Adipose tissue (tissue), 3 donors: Measurements from ENCODE around the gene PTTG1. TPM values are rescaled to one million over a fixed set of nuclear protein-coding genes. Genes with fewer than 3 reads are reported as not detected.

Source experiments
- H3K27ac ChIP-seq: one replicate; pipeline ENCODE4 v1.5.1; 2013; ENCODE audit warnings: low read depth, low read length
- WGBS, 3 donors: extraction: QIAGEN DNeasy Blood & Tissue Kit; methylation state at CpG; one replicate each; pipeline ENCODE4 v1.1.7; 2013; 5-methylcytosine and 5-hydroxymethylcytosine counted together
- polyA plus RNA-seq, 3 donors: library from polyadenylated mRNA; stranded (reverse); fragments of 200-250 nt; gene quantifications; one replicate each; pipeline ENCODE4 v1.2.3, GENCODE V29; 2013
- donor health status: healthy with polysubstance abuse.
- donor health status: Bipolar disorder and iron deficiency.
- donor health status: healthy.

Gene PTTG1
- polyA plus RNA-seq = 10 to 100 TPM in 1 of 3 donors, 1 to 10 TPM in 2; 1.6 to 10.7 (median 3.0) TPM

DNA sequence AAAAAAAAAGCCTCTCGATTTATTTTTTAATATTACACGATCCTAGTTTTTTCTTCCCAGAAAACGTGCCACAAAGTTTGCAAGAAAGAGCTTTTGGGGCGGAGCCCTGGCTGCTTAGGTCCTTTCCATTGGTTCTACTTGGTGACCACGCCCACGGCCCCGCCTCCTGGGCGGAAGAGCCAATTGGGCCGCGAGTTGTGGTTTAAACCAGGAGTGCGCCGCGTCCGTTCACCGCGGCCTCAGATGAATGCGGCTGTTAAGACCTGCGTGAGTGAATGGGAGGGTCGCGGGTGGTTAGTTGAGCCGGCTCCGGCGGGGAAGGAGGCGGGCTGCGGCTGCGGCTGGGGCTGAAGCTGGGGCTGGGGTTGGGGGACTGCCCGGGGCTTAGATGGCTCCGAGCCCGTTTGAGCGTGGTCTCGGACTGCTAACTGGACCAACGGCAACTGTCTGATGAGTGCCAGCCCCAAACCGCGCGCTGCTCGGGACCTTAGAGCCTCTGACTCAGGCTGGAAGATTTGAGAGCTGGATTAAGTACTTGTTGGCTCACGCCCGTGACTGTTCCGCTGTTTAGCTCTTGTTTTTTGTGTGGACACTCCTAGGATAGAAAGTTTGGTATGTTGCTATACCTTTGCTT, at the start of gene PTTG1:
TSS of gene PTTG1 (plus strand) at position 231 of the 634 bp plus-strand sequence. CDS start 458 bp downstream, outside the sequence.
- H3K27ac ChIP-seq = no peak within 1 kb of the TSS
- 1% methylated on average over 39 of the region's 39 CpGs for WGBS, 3 donors

- no peak overlapping the region for H3K27ac ChIP-seq
These were observed 46.5 kb upstream of the PTTG1 start for GRCh38 chr5:160375166-160375565.

GRCh38 chr5:160375701-160376100, 46.0 kb upstream of the PTTG1 start:
- 60 to 74% (median 73%) methylated on average over 2 of the region's 2 CpGs for WGBS, 3 donors
- no peak overlapping the region for H3K27ac ChIP-seq

- no peak overlapping the region for H3K27ac ChIP-seq
These were observed 45.2 kb upstream of the PTTG1 start for GRCh38 chr5:160376416-160376815.

DNA sequence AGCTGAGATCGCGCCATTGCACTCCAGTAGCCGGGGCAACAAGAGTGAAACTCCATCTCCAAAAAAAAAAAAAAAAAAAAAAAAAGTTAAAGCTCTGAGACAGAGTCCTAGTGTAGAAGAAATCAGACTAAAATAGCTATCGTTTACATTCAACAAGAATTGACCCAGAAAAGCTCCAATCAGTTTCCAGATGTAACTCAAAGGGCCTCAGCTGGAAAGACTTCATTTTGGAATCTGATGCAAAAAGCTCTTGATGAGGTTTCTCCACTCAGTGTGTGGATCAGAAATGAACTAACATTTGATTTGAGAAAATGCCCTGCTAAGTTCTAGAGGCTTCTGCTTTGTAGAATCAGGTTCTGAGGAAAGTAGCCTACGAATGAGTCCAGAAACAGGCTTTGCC, 44.0 kb upstream of the PTTG1 start:
- no peak overlapping the region for H3K27ac ChIP-seq
- 87 to 93% (median 88%) methylated on average over 5 of the region's 5 CpGs for WGBS, 3 donors

DNA sequence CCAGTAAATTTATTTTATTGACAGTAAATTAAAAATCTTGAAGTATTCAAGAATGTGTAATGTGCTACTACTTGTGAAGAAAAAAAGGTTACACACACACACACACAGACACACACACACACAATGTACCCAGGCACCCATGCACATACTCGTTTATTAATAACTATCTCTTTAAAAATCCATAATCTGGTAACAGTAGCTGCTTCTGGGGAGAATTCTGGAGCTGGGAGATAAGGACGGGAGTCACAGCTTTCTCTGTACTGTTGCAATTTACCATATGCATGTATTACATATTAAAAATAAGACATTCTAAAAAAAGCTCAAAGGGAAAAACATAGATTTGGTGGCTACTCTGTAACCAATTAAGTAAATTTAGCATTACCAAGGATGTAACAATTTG, 43.3 kb upstream of the PTTG1 start:
- no peak overlapping the region for H3K27ac ChIP-seq
- 44 to 77% (median 77%) methylated on average over 2 of the region's 2 CpGs for WGBS, 3 donors

DNA sequence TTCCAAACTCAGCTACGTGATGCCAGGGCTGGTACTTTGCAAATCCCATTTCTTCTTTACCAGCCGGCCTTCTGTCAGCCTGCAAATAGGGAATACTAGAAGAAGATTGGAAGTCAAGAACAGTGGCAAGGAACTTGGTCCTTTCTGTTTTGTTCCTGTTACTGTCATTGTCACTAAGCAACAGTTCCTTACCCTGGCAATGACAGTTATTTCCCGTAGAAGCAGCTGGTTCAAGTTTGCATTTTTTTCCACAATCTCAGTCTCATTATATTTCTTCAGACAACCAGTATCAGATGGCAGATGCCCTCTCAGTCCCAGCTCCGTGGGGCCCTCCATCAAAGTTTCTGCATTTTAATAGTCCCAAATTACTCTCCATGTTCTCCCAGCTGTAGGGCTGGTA, 42.1 kb upstream of the PTTG1 start:
- 39 to 57% (median 45%) methylated on average over 4 of the region's 4 CpGs for WGBS, 3 donors
- no peak overlapping the region for H3K27ac ChIP-seq

GRCh38 chr5:160380041-160380440, 41.6 kb upstream of the PTTG1 start:
- no peak overlapping the region for H3K27ac ChIP-seq
- 69 to 82% (median 82%) methylated on average over 2 of the region's 2 CpGs for WGBS, 3 donors

DNA sequence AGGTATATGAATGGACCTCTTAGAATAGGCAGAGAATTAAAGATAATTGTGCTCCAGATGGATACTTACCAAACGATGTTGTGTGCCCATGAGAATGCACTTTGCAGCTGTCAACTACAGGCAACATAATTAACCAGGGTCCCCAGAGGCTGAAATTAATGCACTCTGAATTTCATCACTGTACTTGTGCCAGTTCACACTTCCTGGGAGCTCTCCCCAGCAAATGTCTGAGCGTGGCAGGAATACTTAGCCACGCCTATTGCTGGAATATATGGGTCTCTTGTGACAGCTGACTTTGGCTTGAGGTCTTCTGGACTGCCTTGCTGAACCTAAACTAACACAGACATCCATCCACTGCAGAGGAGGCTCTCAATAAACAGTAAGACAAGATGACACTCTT, 39.3 kb upstream of the PTTG1 start:
- 49 to 68% (median 67%) methylated on average over 3 of the region's 3 CpGs for WGBS, 3 donors

GRCh38 chr5:160384681-160385080, 37.0 kb upstream of the PTTG1 start:
- 89 to 100% (median 97%) methylated on average over 1 of the region's 1 CpG for WGBS, 3 donors
- H3K27ac ChIP-seq = no peak overlapping the region

More for the DNA sequence above, 39.3 kb upstream of the PTTG1 start:
- no peak overlapping the region for H3K27ac ChIP-seq

GRCh38 chr5:160385496-160385895, 36.2 kb upstream of the PTTG1 start:
- H3K27ac ChIP-seq = no peak overlapping the region

DNA sequence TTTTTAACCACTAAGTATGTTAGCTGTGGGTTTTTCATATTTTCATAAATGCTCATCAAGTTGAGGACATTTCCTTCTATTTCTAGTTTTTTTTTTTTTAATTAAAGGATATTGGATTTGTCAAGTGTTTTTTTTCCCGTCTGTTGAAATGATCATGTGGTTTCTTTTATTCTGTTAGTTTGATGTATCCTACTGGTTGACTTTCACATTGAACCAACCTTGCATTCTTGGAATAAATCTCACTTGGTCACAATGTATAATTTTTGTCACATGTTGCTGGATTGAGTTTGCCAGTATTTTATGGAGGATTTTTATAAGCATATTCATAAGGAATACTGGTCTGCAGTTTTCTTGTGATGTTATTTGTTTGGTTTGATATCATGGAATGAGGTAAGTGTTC, 34.2 kb upstream of the PTTG1 start:
- WGBS, 3 donors = 96 to 97% (median 97%) methylated on average over 1 of the region's 1 CpG
- H3K27ac ChIP-seq = no peak overlapping the region

GRCh38 chr5:160390787-160391696, 30.6 kb upstream of the PTTG1 start:
- H3K27ac ChIP-seq = no peak overlapping the region
- 71 to 73% (median 73%) methylated on average over 8 of the region's 8 CpGs for WGBS, 3 donors

- H3K27ac ChIP-seq = no peak overlapping the region
- 88 to 92% (median 92%) methylated on average over 7 of the region's 7 CpGs for WGBS, 3 donors
These were observed 26.5 kb upstream of the PTTG1 start for GRCh38 chr5:160395111-160395510.

DNA sequence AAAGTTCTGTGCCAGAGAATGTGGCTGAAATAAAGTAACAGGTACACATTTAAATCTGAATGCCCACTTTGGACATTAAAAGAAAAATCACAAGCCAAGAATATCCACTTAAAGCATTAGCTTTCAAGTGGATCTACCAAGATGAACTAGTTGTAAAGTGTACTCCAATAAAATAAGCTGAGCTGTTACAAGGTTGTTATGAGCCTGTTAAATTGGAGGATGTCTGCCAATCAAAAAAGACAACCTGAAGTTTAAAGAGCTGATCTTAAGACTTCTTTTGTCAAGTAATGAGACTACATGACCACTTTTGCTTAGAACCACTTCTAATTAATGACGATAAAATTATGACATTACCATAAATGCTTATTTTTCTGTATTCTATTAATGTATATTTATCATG, 24.2 kb upstream of the PTTG1 start:
- 94 to 97% (median 95%) methylated on average over 1 of the region's 1 CpG for WGBS, 3 donors

DNA sequence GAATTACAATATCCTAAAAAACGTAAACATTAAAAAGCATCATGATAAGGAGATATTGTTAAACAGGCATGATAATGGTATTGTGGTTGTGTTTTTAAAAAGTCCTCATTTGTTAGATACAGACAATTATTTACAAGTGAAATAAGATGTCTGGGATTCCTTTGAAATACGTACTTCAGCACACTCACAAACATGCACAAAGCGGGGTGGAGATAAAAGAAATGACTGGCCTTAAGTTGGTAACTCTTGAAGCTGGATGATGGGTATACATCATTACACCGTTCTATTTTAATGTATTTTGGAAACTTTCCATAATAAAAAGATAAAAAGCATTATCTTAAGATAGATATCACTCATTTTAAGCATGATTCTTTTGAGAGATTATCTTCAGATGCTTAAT, 22.8 kb upstream of the PTTG1 start:
- H3K27ac ChIP-seq = no peak overlapping the region
- WGBS, 3 donors = 27 to 65% (median 50%) methylated on average over 4 of the region's 4 CpGs

More for the DNA sequence above, 24.2 kb upstream of the PTTG1 start:
- H3K27ac ChIP-seq = no peak overlapping the region

DNA sequence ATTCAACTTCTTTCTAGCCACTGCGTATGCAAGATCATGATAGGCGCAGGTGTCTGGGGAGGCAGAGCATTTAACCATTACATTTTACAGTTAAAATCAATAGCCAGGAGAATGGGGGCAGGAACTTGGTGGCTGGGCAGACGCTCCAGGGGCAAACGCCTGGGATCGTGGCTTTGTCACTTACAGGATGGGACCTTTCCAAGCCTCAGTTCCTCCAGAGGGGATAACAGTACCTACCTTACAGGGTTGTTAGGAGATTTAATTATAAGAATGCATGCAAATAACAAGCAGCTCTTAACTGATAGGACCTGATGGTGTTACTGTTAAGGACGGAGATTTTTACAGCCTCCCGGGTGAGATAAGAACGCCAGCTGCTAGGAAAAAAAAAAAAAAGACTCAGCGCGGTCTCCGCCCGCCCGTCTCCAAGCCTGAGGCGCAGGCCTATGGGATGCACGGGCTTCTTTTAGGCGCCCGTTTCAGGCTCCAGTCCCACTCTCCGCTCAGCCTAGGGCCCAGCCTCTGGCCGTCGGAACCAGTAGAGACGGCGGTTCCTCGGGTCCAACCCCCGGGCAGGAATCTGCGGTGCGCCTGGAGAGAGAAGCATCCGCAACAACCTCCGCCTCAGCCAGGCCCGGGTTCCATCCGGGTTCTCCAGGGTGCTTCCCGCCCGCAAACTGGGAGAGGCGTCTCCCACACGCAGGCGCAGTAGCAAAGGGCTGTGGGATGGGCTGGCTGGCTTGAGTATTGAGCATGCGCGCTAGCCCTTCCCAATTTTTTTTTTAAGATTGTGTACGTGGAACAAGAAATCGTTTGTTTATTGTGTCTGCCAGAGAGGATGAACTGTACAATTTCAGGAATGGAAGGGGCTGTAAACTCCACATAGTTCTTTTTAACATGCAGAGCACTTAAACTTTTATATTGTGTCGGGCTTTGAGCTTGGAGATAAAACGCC, 22.0 kb upstream of the PTTG1 start, which contains the start of gene FAM200C:
TSS of gene FAM200C (minus strand) at position 653 of the 952 bp plus-strand sequence. CDS start 4,564 bp downstream, outside the sequence.
- H3K27ac ChIP-seq = no peak within 1 kb of the TSS
- WGBS, 3 donors = 1% methylated on average over 41 of the region's 41 CpGs

GRCh38 chr5:160418561-160419457, 2.8 kb upstream of the PTTG1 start, which contains the start of gene SLU7:
TSS of gene SLU7 (minus strand) at chr5:160419081. CDS start at chr5:160415294, 3,787 bp downstream.
- no peak within 1 kb of the TSS for H3K27ac ChIP-seq
- WGBS, 3 donors = 1% methylated on average over 48 of the region's 48 CpGs
